SH-SY5Y (cell line): Measurements from ENCODE around the gene ZBTB32.

Source experiments
- GATA2 ChIP-seq: IDR thresholded peaks from 2 replicates; pipeline ENCODE4 v1.6.1; 2011; ENCODE audit warnings: mild to moderate bottlenecking, low read depth, low read length
- GATA3 ChIP-seq: IDR thresholded peaks from 2 replicates; pipeline ENCODE4 v1.6.1; 2011; ENCODE audit warnings: low read depth, mild to moderate bottlenecking, low read length, moderate library complexity

GRCh38 chr19:35696835-35697234 lies 7.5 kb upstream of the ZBTB32 start:
- no peak for TF ChIP-seq GATA2
- TF ChIP-seq GATA3: no peak
